Vagina (tissue), 2 donors: ENCODE data around the gene TIMM29. TPM values are rescaled to one million over a fixed set of nuclear protein-coding genes. Genes with fewer than 3 reads are reported as not detected.

Experiments used
- DNase-seq, 2 donors: peaks; one replicate each; pipeline ENCODE4 v3.0.0-alpha.2; 2017; ENCODE audit errors: extremely low spot score in 2 of 2
- H3K27ac ChIP-seq: fragments of 200-600 bp; sonication (generic); one replicate; pipeline ENCODE4 v1.5.1; 2019
- H3K27me3 ChIP-seq: fragments of 200-600 bp; sonication (generic); one replicate; pipeline ENCODE4 v1.5.1; 2019
- H3K36me3 ChIP-seq, 2 donors: fragments of 200-600 bp; sonication (generic); one replicate each; pipeline ENCODE4 v1.5.1; 2017 to 2019
- H3K4me1 ChIP-seq: fragments of 200-600 bp; sonication (generic); one replicate; pipeline ENCODE4 v1.5.1; 2019
- H3K4me3 ChIP-seq, 2 donors: fragments of 200-600 bp; sonication (generic); 1 replicate in 1 of 2; 2 replicates in 1 of 2; pipeline ENCODE4 v1.5.1; 2016 to 2019
- H3K9me3 ChIP-seq: fragments of 200-600 bp; sonication (generic); one replicate; pipeline ENCODE4 v1.5.1; 2019
- POLR2A ChIP-seq, 2 donors: fragments of 450-650 bp; IDR thresholded peaks; one replicate each; pipeline ENCODE4 v1.6.1; 2017; ENCODE audit warnings: antibody characterized with exemption in 2 of 2, mild to moderate bottlenecking in 2 of 2, moderate library complexity in 2 of 2
- POLR2AphosphoS5 ChIP-seq, 2 donors: sonication (generic); formaldehyde crosslinking; IDR thresholded peaks; one replicate each; pipeline ENCODE4 v1.9.0; 2017; ENCODE audit warnings: antibody characterized with exemption in 2 of 2, mild to moderate bottlenecking in 2 of 2, low read depth in 1 of 2; ENCODE audit not compliant: insufficient read depth in 1 of 2
- intact Hi-C: fragments of 100-400 bp; cut with DNase I; formaldehyde crosslinking; loops from one replicate; pipeline ENCODE4 v1.15.1; 2023
- total RNA-seq: library from RNA; depleted of rRNA; stranded (reverse); fragments of >200 nt; gene quantifications from one replicate; pipeline ENCODE4 v1.2.3, GENCODE V29; 2016
- TF ChIP-seq, protein P1 (sequence below), 3 experiments: fragments of 450-650 bp in 2 of 3; fragments of 200-600 bp in 1 of 3; sonication (generic) in 1 of 3; IDR thresholded peaks; one replicate each; pipeline ENCODE4 v1.5.1; 2017 to 2019; ENCODE audit warnings: antibody characterized with exemption in 3 of 3, mild to moderate bottlenecking in 2 of 3, moderate library complexity in 2 of 3

The TIMM29 gene
- total RNA-seq, 1 donor from 2014 or later = 21.9 TPM

DNA sequence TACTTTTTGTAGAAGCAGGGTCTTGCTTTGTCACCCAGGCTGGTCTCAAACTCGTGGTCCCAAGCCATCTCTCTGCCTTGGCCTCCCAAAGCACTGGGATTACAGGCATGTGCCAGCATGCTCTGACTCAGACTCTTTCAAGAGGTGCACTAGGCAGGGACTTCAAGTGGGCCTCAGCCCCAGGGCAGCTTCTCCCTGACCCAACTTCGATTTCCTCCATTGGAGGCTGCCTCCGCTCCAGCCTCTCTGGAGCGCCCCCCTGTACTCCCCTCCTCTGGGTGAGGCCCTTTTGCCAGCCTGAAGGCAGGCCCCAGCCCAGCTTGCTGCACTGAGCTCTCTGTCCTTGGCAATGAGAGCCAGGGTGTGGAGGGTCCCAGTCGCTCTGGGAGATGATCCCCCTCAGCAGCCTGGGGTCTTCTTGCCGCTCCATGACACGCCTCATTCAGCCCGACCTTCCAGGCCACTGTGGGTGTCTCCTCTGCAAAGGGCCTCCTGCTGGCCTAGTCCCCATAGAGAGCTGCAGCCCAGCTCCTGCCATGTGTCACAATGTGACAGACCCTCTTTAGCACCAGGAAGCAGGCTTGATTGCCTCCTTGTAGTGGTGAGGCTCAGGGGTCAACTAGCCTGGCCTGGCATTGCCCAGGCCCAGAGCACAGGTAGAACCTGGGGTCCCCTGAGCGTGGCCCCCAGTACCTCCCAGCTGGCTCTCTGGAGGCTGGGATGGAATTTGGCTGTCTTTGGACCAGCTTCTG, 40.8 kb upstream of the TIMM29 start:
- H3K4me1 ChIP-seq = peaks cover 80% of the 10 kb centered on the region

DNA sequence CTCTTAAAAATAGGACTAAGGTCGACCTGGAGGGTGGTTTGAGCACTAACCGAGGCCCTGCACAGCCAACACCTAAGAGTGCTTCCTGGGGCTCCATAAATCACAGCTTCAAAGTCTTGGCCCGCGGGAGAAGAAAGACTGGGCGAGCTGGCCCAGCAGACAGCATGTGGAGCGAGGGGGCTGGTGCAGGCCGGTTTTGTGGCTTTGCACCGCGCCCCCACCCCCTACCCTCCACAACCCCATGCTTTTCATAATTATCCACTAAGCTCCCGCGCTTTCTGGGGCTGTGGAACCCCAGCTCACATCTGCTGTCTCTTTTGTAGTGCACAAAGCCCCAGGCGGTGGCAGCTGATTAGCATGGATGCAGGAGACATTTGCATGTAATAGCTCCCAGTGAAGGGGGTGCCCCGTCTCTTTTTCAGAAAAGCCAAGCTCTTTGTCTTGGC, 40.2 kb upstream of the TIMM29 start:
- peaks cover 80% of the 10 kb centered on the region for H3K4me1 ChIP-seq
- TF ChIP-seq, protein P1, sequence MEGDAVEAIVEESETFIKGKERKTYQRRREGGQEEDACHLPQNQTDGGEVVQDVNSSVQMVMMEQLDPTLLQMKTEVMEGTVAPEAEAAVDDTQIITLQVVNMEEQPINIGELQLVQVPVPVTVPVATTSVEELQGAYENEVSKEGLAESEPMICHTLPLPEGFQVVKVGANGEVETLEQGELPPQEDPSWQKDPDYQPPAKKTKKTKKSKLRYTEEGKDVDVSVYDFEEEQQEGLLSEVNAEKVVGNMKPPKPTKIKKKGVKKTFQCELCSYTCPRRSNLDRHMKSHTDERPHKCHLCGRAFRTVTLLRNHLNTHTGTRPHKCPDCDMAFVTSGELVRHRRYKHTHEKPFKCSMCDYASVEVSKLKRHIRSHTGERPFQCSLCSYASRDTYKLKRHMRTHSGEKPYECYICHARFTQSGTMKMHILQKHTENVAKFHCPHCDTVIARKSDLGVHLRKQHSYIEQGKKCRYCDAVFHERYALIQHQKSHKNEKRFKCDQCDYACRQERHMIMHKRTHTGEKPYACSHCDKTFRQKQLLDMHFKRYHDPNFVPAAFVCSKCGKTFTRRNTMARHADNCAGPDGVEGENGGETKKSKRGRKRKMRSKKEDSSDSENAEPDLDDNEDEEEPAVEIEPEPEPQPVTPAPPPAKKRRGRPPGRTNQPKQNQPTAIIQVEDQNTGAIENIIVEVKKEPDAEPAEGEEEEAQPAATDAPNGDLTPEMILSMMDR (IDR thresholded peaks at IDR 0.05) = no peak
- TF ChIP-seq POLR2A (IDR thresholded peaks at IDR 0.05) (no peak), POLR2AphosphoS5 (IDR thresholded peaks at IDR 0.05; ENCODE audit: insufficient read depth in 1 of 2, low read depth in 1 of 2) (no peak)

More for the DNA sequence above, 40.8 kb upstream of the TIMM29 start:
- no peak for TF ChIP-seq POLR2A (IDR thresholded peaks at IDR 0.05)
- TF ChIP-seq POLR2AphosphoS5 (IDR thresholded peaks at IDR 0.05; ENCODE audit: insufficient read depth in 1 of 2, low read depth in 1 of 2) = no peak
- TF ChIP-seq, protein P1 (IDR thresholded peaks at IDR 0.05) = no peak
- Histone ChIP-seq H3K4me3 (no peak overlapping the region), H3K9me3 (no peaks in the 10 kb centered on the region), H3K27me3 (no peaks in the 10 kb centered on the region), H3K27ac (peak overlapping the region; percentile 17), H3K36me3 (no peaks in the 10 kb centered on the region)
- DNase-seq = no peak
- intact Hi-C loops = no loop called here

DNA sequence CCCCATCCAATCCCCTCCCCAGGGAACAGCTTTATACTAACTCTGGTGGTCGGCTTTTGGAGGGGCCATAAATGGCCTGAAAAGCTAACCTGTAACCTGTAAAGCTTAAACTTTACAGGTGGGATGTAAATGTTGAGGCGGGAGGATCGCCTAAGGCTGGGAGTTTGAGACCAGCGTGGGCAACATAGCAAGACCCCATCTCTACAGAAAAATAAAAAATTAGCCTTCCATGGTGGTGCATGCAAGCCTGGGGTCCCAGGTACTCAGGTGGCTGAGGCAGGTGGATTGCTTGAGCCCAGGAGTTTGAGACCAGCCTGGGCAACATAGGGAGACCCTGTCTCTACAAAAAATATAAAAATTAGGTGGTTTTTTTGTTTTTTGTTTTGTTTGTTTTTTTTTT, 38.7 kb upstream of the TIMM29 start:
- Histone ChIP-seq H3K36me3 (no peaks in the 10 kb centered on the region), H3K27me3 (no peaks in the 10 kb centered on the region), H3K9me3 (no peaks in the 10 kb centered on the region), H3K4me1 (peaks cover 76% of the 10 kb centered on the region), H3K27ac (no peak overlapping the region), H3K4me3 (no peak overlapping the region)
- no peak for DNase-seq
- intact Hi-C loops = no loop called here
- no peak for TF ChIP-seq POLR2A (IDR thresholded peaks at IDR 0.05)
- TF ChIP-seq POLR2AphosphoS5 (IDR thresholded peaks at IDR 0.05; ENCODE audit: insufficient read depth in 1 of 2, low read depth in 1 of 2) = no peak
- TF ChIP-seq, protein P1 (IDR thresholded peaks at IDR 0.05) = no peak

More for the DNA sequence above, 40.2 kb upstream of the TIMM29 start:
- no peak overlapping the region for H3K4me3 ChIP-seq
- no peaks in the 10 kb centered on the region for H3K36me3 ChIP-seq
- no peaks in the 10 kb centered on the region for H3K27me3 ChIP-seq
- intact Hi-C loops = no loop called here
- H3K27ac ChIP-seq = peak overlapping the region; percentile 17
- H3K9me3 ChIP-seq = no peaks in the 10 kb centered on the region
- no peak for DNase-seq

DNA sequence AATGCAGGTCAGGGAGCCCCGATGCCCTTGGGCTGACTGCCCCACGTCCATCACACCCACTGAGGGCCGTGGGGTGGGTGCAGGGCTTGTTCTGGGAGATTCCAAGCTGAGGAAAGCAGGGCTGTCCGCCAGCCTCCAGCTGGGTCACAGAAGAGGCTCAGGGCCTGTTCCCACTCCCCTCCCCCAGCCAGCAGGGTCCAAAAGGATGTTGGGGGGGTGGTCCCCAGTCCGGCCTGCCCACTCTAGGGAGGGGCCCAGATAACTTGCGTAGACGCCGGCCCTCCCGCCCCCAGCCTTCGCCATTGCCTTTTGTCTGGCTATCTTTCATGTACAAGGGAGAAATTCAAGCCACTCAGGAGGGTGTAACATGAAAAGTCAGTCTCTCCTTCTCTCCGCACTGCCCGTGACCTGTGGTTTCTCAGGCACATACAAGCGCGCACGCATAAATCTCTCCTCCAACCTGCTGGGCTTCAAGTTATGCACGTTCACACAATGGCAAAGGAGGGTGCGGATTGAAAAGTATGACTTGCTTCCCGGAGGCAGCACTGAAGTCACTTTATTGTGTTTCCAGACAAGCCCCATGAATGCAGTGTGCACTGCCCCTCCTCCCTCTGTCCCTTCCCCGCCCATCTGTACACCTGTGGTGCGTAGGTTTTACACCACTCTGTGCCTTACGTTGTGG, 37.1 kb upstream of the TIMM29 start:
- H3K4me1 ChIP-seq = peaks cover 71% of the 10 kb centered on the region
- H3K27me3 ChIP-seq = no peaks in the 10 kb centered on the region
- no peak for DNase-seq
- H3K4me3 ChIP-seq = peak overlapping the region in 1 of 2 donors; percentile 5
- no peak for TF ChIP-seq POLR2A (IDR thresholded peaks at IDR 0.05)
- TF ChIP-seq POLR2AphosphoS5 (IDR thresholded peaks at IDR 0.05; ENCODE audit: insufficient read depth in 1 of 2, low read depth in 1 of 2) = peak in 1 of 2 donors; percentile 58
- no peaks in the 10 kb centered on the region for H3K9me3 ChIP-seq
- no peaks in the 10 kb centered on the region for H3K36me3 ChIP-seq
- peak overlapping the region; percentile 74 for H3K27ac ChIP-seq
- intact Hi-C loops = no loop called here

DNA sequence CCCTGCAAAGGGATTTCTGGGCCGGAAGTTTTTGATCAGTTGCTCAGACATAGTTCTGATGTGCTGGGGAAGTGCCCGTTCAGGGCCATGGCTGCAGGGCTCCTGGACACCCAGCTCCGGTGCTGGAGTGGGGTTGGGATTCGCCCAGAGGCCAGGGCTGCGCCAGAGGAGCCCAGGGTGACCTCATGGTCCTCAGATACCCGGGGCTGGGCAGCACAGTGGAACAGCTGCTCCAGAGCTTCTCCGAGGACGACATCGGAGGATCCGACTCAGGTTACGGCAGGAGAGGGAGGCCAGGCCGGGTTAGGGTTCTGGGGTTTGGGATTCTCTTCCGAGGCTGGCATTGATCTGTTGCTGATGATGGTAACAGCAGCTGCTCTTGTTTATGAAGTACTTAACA, 36.4 kb upstream of the TIMM29 start:
- Histone ChIP-seq H3K4me1 (peaks cover 71% of the 10 kb centered on the region), H3K27ac (peak overlapping the region; percentile 74), H3K36me3 (no peaks in the 10 kb centered on the region), H3K9me3 (no peaks in the 10 kb centered on the region), H3K27me3 (no peaks in the 10 kb centered on the region), H3K4me3 (no peak overlapping the region)
- no peak for DNase-seq
- intact Hi-C loops = no loop called here
- TF ChIP-seq, protein P1 (IDR thresholded peaks at IDR 0.05) = no peak
- TF ChIP-seq POLR2AphosphoS5 (IDR thresholded peaks at IDR 0.05; ENCODE audit: insufficient read depth in 1 of 2, low read depth in 1 of 2) = no peak
- TF ChIP-seq POLR2A (IDR thresholded peaks at IDR 0.05) = no peak
